Gastroesophageal sphincter (tissue), 4 donors: ENCODE measurements around the gene A2M. TPM values are rescaled to one million over a fixed set of nuclear protein-coding genes. Genes with fewer than 3 reads are reported as not detected.

ENCODE experiments used
- ATAC-seq: fragments of 150-250 bp; one replicate; pipeline ENCODE4 v1.9.1; 2016; ENCODE audit warnings: mild to moderate bottlenecking, moderate library complexity
- H3K27ac ChIP-seq, 4 donors: fragments of 200-600 bp; sonication (generic) in 3 of 4; 1 replicate in 3 of 4; 2 replicates in 1 of 4; pipeline ENCODE4 v1.5.1; 2016 to 2019
- H3K27me3 ChIP-seq: fragments of 200-600 bp; sonication (generic); one replicate; pipeline ENCODE4 v1.5.1; 2019
- H3K36me3 ChIP-seq, 2 donors: fragments of 200-600 bp; sonication (generic); one replicate each; pipeline ENCODE4 v1.5.1; 2019; ENCODE audit warnings: control low read depth in 1 of 2
- H3K4me1 ChIP-seq, 3 donors: fragments of 200-600 bp; sonication (generic); 1 replicate in 2 of 3; 2 replicates in 1 of 3; pipeline ENCODE4 v1.5.1; 2016 to 2019; ENCODE audit warnings: control low read depth in 2 of 3
- H3K4me3 ChIP-seq, 2 donors: fragments of 200-600 bp; sonication (generic); one replicate each; pipeline ENCODE4 v1.5.1; 2019; ENCODE audit warnings: mild to moderate bottlenecking in 1 of 2, moderate library complexity in 1 of 2
- H3K9me3 ChIP-seq, 3 donors: fragments of 200-600 bp; sonication (generic); one replicate each; pipeline ENCODE4 v1.5.1; 2017 to 2019; ENCODE audit warnings: control low read depth in 2 of 3
- EP300 ChIP-seq: sonication (generic); formaldehyde crosslinking; IDR thresholded peaks from one replicate; pipeline ENCODE4 v1.6.1; 2017; ENCODE audit warnings: antibody characterized with exemption, mild to moderate bottlenecking
- POLR2A ChIP-seq, 2 donors: fragments of 450-650 bp; IDR thresholded peaks; one replicate each; pipeline ENCODE4 v1.6.1; 2017; ENCODE audit warnings: antibody characterized with exemption in 2 of 2, mild to moderate bottlenecking in 2 of 2, moderate library complexity in 1 of 2
- POLR2AphosphoS5 ChIP-seq: sonication (generic); formaldehyde crosslinking; IDR thresholded peaks from one replicate; pipeline ENCODE4 v1.6.1; 2017; ENCODE audit warnings: antibody characterized with exemption
- WGBS, 2 donors: methylation state at CpG; one replicate each; pipeline ENCODE4 v1.1.5; 2018; ENCODE audit warnings: low coverage in 1 of 2; 5-methylcytosine and 5-hydroxymethylcytosine counted together
- total RNA-seq, 4 donors: library from RNA; depleted of rRNA; stranded (reverse); fragments of >200 nt; gene quantifications; one replicate each; pipeline ENCODE4 v1.1.0, GENCODE V29; 2016
- TF ChIP-seq, protein P1 (sequence below), 4 experiments: fragments of 200-600 bp in 2 of 4; fragments of 450-650 bp in 2 of 4; sonication (generic) in 1 of 4; IDR thresholded peaks; one replicate each; pipeline ENCODE4 v1.5.1; 2017 to 2019; ENCODE audit warnings: antibody characterized with exemption in 4 of 4, mild to moderate bottlenecking in 2 of 4, moderate library complexity in 2 of 4

The A2M gene
- total RNA-seq, 4 donors from 2014 or later = 268 to 632 (median 588) TPM

DNA sequence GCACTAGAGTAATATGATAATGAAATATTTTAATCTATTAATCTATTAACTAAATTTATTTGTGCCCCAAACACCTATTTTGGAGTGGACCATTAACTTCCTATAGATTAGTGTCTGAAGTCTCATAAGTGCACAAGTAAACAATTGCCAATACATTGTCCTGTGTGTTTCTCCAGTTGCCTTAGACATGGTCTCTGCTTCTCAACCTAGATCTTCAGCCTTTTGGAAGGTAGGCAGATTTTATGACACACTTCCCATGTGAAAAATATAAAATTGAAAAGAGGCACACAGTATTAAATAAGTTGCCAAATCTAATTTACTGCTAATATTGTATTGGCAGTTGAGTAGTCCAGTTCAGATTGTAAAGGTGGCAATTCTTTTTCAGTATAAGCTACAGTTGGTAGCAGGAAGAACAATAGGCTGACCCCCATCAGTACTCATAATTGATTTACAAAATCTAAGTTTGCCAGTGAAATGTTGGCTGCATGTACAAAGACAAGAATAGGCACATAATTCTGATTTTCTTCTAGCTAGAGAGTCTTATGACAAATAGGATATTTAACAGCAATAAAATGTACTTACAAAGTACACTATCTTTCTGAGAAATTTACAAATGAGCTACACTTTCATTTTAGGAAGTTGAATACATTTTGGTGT is 10.8 kb downstream of the A2M start:
- Histone ChIP-seq H3K4me3 (no peak overlapping the region), H3K9me3 (no peaks in the 10 kb centered on the region), H3K36me3 (peaks cover 9 to 100% of the 10 kb centered on the region in 2 donors), H3K27me3 (no peaks in the 10 kb centered on the region), H3K4me1 (no peaks in the 10 kb centered on the region), H3K27ac (no peak overlapping the region)
- no peak for ATAC-seq
- TF ChIP-seq EP300 = no peak
- TF ChIP-seq POLR2AphosphoS5 = no peak
- TF ChIP-seq, protein P1, sequence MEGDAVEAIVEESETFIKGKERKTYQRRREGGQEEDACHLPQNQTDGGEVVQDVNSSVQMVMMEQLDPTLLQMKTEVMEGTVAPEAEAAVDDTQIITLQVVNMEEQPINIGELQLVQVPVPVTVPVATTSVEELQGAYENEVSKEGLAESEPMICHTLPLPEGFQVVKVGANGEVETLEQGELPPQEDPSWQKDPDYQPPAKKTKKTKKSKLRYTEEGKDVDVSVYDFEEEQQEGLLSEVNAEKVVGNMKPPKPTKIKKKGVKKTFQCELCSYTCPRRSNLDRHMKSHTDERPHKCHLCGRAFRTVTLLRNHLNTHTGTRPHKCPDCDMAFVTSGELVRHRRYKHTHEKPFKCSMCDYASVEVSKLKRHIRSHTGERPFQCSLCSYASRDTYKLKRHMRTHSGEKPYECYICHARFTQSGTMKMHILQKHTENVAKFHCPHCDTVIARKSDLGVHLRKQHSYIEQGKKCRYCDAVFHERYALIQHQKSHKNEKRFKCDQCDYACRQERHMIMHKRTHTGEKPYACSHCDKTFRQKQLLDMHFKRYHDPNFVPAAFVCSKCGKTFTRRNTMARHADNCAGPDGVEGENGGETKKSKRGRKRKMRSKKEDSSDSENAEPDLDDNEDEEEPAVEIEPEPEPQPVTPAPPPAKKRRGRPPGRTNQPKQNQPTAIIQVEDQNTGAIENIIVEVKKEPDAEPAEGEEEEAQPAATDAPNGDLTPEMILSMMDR (IDR thresholded peaks at IDR 0.05) = no peak
- no peak for TF ChIP-seq POLR2A (IDR thresholded peaks at IDR 0.05)

DNA sequence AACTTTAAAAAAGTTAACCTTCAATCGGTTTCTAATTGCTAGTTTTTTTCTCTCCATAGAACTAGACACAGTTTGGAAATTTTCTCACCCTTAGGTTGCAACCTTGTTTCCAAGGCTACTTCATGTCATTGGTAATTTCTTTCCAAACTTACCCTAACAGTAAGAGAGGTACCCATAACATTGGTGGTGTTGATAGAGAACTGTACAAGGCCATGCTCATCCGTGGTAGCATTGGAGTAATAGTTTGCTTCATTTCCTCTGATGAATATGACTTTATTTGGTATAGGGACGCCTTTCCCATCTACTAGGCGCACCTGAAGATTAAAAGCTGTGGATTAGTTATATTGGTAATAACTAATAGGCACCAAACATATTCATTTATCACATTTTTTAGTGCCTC is 11.6 kb downstream of the A2M start:
- Histone ChIP-seq H3K9me3 (no peaks in the 10 kb centered on the region), H3K27ac (no peak overlapping the region), H3K4me1 (no peaks in the 10 kb centered on the region), H3K36me3 (peaks cover 9 to 100% of the 10 kb centered on the region in 2 donors), H3K4me3 (no peak overlapping the region), H3K27me3 (no peaks in the 10 kb centered on the region)
- WGBS, 2 donors = 65 to 69% methylated on average over 4 of the region's 4 CpGs
- TF ChIP-seq POLR2A (IDR thresholded peaks at IDR 0.05) (no peak), POLR2AphosphoS5 (no peak), EP300 (no peak)
- TF ChIP-seq, protein P1 (IDR thresholded peaks at IDR 0.05) = no peak
- ATAC-seq = no peak

DNA sequence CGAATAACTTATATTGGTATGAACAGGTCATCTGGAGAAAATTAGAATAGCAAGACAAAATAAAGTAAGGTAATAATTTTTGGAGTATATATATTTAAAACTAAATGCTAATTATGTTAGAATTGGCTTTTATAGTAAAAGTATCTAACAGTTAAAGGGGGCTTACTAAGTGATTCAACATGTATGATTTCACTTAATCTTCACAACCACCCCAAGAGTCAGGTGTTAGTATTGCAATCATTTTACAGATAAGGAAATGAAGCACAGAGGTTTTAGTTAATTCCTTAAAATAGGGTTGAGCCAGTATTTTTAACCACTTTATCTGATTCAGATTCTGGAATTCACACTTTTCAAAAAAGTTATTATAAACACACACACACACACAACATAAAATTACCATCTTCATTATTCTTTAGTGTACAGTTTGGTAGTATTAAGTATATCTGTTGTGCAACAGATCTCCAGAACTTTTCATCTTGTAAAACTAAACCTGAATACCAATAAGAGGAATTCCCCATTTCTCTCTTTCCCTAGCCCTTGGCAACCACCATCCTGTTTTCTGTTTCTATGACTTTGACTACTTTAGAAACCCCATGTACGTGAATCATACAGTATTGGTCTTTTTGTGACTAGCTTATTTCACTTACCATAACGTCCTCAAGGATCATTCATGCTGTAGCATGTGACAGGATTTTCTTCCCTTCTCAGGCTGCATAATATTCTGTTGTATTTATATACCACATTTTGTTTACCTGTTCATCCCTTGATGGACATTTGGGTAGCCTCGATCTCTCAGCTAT is 12.5 kb downstream of the A2M start:
- no peak for ATAC-seq
- Histone ChIP-seq H3K36me3 (peaks cover 9 to 100% of the 10 kb centered on the region in 2 donors), H3K27ac (no peak overlapping the region), H3K9me3 (no peaks in the 10 kb centered on the region), H3K27me3 (no peaks in the 10 kb centered on the region), H3K4me1 (no peaks in the 10 kb centered on the region), H3K4me3 (no peak overlapping the region)
- WGBS, 2 donors = 78 to 79% methylated on average over 3 to 4 of the region's 4 CpGs
- peak; percentile 29 for TF ChIP-seq POLR2AphosphoS5
- TF ChIP-seq POLR2A (IDR thresholded peaks at IDR 0.05) = no peak

DNA sequence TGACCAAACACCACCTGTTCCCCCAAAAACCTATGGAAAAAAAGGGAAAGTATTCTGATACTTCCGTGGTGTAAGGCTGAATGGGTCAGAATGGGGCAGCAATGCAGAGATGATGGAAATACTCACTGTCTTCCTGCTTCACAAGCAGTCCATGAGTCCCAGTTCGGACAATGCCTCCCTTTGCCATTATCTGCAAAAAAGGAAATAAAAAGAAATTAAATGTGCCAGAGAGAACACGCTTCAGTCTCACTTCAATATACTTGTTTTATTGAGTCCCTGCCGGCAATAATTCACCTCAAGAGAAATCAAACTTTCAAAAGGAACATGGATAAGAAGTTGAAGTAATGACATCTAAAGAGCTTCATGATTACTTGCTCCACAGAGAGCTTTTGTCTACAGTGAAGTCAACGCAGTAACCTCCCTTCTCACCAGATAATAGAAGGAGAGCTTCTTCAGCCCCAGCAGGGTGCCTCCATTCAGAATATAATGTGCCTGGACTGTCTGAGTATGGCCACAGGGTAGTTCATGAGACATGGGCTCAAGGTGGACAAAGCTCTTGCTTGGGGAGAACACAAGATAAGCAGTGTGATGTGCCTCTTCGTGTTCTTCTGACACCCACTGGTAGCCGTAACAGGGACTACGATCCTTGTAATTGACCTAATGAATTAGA is 14.6 kb downstream of the A2M start:
- Histone ChIP-seq H3K4me1 (no peaks in the 10 kb centered on the region), H3K36me3 (peaks cover 5 to 100% of the 10 kb centered on the region in 2 donors), H3K9me3 (no peaks in the 10 kb centered on the region), H3K4me3 (no peak overlapping the region), H3K27ac (no peak overlapping the region), H3K27me3 (no peaks in the 10 kb centered on the region)
- WGBS, 2 donors = 69% methylated on average over 7 of the region's 8 CpGs
- TF ChIP-seq, protein P1 (IDR thresholded peaks at IDR 0.05) = no peak
- no peak for ATAC-seq

DNA sequence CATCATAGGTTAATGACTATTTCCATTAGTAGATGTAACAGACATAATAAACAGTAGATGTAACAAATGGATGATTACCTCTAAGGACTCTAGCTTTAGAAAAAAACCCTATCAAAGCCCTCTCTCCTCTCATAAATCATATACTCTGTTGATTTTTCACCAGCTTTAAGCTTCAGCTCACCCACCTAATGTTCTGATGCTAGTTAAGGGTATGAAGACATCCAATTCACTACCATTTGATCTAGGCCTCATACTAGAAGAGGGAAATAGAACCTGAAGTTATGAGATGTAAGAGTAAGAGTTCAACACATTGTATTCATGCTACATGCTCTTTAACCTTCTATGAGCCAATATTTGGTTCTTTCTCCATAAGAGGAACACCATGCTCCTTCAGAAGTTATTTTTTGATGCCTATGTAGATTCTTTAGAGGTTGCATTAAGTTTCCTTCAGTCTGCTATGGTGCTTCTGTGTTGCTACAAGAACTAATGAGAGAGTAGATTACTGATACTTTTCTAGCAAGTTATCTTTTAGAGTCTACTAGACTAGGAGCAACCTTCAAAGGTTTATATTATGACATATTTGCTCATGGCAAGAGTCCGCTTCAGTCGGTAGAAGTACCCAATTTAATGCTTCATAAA is 16.0 kb downstream of the A2M start:
- Histone ChIP-seq H3K36me3 (peaks cover 5 to 98% of the 10 kb centered on the region in 2 donors), H3K9me3 (no peaks in the 10 kb centered on the region), H3K4me1 (peaks cover 0 to 3% (median 0%) of the 10 kb centered on the region in 3 donors), H3K4me3 (no peak overlapping the region), H3K27ac (no peak overlapping the region), H3K27me3 (no peaks in the 10 kb centered on the region)
- ATAC-seq = no peak
- WGBS, 2 donors = 50 to 66% methylated on average over 2 of the region's 2 CpGs
- TF ChIP-seq, protein P1 (IDR thresholded peaks at IDR 0.05) = no peak
- TF ChIP-seq POLR2AphosphoS5 (no peak), EP300 (no peak), POLR2A (IDR thresholded peaks at IDR 0.05) (no peak)
